Stimulated activated CD8-positive, alpha-beta memory T cell treated with anti-CD3 and anti-CD28 coated beads, Interleukin-12 subunit alpha, Interleukin-12 subunit beta, amount 100 ng/mL, for 24 hours (primary cell): ENCODE measurements around the gene CFAP53.
A peak's percentile ranks its signal among the peaks of the same experiment; 100 is the strongest.

Source experiments
- DNase-seq: peaks from one replicate; pipeline ENCODE4 v3.0.0-alpha.2; 2020; ENCODE audit errors: extremely low read depth

CFAP53 gene

DNA sequence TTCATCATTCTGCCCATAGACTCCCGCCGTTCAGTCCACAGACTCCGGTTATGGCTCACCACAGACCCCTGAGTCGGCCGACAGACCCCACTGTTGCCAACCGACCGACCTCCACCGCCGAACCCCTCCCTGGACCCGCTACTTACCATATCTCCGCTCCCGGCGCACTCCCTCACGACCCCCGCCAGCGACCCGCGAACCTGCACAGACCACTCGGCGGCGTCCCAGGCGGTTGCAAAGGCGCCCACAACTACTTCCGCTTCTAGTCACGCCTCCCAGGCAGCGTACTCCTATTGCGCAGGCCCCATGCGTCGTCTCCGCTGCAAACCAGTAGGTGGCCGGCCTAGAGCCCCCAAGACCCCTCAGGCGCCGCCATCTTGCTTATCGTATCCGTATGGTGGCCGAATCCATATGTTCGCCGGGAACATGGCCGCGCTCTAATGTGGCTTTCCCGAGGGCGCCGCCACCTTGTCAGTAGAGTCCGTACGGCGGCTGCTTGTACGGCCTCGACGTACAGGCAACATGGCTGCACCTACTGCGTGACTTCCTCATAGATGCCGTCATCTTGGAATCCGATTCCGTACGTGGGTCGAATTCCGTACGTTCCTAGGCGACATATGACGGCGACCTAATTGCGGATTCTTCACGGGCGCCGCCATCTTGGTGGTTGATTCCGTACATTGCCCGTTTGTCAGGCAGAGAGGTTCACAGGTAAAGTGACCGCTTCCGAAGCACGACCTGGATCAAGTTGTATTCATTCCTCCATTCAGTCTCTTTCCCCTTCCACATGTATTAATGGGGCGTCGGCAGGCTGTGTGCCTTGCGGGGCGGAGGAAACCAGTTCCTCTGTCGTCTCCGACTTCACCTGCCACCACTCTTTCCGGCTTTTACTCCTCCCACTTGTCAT, 21.4 kb upstream of the CFAP53 start, which contains the start of gene CXXC1:
TSS of gene CXXC1 (minus strand) at position 252 of the 907 bp plus-strand sequence. CDS start at position 149, 103 bp downstream.
- DNase-seq = peak; percentile 95

DNA sequence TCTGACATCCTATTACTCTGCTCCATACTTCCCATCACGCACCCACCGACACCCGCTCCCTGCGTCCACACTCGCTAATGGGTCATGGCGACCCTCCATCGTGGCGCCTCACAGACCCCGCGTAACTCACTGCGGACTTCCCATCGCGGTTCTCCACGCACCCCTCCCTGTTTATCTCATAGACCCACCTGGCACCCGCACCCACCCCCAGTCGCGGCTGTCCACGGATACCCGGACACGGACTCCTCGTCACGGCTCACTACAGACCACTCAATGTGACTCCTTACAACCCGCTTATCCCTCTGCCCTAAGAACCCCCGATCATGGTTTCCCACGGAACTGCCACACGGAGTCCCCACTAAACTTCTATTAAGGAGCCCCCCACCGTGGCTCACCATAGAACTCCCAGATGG, 20.7 kb upstream of the CFAP53 start:
- no peak for DNase-seq

DNA sequence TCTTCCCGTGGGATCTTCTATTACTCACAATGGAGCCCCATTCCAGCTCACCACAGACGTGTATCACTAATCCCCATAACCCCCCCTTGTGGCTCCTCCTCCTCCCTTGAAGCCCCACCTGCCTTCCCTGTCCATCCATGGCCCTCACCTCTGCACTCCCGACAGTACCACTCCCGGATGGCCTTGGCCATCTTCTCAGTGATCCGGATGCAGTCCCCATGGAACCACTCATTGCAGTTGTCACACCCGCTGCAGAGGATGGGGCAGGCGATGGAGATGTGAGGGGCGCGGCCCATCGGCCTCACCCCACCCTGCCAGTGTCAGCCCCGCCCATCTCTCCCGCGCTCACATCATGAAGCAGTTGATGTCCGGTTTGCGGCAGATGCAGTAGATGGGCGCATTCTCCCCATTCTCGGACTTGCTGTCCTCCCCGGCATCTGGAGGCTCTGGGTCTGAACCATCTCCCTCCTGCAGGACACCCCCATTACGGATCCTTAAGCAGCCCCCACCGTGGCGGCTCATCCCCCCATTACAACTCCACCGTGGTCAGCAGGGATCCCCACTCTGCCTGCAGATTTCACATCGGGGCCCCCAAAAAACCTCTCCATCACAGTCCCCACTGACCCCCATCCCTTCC, 20.2 kb upstream of the CFAP53 start:
- no peak for DNase-seq

DNA sequence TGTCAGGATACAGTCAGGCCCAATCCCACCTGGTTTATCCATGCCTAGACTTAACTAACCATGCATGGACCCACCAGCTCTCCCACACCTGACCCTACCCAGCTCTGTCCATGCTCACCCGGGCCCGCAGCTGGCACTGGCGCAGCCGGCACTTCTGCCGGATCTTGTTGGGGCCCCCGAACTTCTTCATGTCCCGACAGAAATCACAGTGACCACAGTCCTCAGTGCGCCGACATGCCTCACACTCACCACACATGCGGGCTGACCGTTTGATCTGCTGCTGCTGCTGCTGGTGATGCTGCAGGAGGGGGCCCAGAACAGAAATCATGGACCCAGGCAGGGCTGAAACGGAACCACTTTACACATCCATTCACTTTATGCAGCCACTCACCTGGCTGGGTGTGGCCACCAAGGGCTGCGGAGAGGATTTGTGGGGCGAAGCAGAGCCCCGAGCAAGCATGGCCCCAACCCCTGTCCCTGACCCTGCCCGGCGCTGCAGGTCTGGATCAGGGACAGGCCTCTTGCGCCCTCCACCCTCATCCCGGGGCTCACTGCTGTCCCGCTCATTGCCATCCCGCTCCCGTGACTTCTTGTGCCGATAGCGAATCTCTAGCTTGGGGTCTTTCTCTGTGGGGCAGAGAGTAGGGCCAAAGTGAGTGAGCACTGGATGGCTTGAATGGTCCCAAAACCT, 19.5 kb upstream of the CFAP53 start:
- no peak for DNase-seq

DNA sequence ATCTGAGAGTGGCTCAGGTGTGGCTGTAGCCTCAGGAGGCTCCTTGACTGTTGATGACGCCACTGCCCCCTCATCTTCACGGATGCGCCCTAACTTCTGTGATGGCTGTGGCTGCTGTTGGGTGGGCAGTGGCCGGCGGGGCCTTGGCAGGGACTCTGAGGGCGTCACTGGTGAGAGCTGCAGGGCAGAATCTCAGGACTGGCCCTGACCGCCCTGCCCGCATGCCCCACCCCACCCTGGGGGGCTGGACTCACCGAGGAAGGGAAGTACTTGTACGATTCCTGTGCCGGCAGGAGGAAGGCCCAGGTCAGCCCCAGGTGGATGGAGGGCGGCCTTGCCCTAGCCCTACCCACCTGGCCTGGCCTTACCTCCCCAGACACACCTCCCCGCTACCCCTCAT, 18.8 kb upstream of the CFAP53 start:
- no peak for DNase-seq

DNA sequence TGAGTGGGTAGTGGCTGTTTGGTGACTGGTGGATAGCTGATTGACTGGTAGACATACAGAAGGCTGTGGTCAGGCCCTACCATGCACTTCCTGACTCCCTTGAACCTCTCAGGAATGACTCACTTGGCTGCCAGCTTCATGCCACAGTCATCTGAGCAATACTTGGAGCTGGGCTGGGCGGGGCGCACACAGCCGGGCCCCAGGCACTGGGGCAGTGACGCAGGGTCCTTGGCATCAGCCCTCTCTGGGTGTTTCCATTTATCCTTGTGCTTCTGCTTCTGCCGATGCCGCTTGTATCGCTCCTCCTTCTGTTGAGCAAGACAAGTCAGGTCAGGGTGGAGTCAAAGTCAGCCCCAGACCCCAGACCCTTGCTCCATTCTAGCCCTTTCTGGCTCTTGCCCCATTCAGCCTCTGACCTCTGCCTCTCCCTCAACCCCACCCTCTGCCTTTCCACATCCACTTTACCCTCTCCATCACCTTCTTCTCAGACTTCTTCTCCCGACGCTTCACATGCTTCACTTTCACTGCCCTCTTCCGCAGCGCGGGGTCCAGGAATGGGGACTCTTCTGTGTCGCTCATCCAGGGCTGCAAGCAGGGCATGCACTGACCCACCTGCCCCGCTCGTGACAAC, 18.1 kb upstream of the CFAP53 start:
- DNase-seq = no peak

DNA sequence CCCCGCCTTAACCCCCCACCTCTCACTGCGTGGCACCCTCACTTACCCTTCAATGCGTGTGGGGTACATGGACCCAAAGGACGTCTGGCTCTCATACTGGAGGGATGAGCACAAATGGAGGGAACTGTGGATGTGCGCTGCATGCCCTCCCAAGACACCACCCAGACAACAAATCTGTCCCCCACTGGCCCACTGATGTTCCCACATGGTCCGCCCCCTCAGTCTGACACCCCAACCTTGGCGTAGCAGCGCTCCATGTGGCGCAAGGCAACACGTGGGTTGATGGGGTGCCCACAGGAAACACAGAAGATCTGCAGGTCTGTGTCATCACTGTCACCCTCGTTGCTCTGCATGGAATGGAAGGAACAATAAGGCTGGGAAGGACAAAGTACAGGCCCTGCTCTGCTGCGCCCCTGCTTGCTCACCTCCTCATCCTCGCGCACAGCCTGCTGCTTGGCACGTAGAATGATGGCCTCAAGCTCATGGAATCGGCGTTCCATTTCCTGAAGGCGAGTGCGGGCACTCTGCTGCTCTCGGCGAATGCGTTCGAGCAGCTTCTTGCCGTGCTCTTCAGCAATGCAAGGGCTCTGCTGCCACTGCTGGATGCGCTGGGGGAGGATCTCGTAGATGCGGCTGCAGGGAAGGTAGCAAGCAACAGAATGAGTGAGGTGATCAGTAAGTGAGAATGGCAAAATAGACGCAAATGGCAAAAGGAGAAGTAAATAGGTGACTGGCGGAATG, 17.3 kb upstream of the CFAP53 start:
- DNase-seq = no peak

DNA sequence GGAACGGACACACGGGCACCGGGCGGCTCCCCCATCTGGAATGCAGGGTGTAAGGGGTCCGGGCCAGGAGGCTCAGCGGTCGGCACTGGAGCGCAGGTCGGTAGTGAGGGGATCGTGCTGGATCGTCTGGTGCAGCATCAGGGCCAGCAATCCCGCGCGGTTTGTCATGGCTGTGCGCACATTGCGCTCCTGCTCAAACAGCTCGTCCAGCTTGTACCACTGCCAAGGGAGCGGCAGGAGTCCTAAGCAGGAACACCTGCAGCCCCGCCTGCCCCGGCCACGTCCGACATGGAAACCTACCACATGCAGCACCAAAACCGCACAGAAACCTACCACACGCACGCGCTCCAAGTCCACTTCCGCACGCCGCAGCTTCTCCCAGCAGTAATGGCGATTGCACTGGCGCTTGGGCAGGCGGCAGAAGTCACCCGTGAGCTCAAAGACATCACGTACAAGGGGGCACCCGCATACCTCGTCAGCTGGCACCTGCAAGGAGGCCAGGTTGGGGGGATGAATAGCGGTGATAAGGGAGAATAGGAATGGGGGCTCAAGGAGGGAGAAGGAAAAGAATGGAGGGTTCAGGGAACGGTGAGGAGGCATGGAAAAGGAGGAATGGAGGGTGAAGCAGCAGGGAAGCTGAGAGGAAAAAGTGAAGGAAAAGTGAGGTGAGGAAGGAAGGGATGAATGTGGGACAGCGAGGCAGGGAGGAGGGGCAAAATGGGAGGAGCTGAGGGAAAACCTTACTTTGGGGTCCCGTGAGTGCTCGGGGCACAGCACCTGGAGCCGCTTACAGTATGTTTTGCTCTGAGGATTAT, 16.4 kb upstream of the CFAP53 start:
- no peak for DNase-seq

DNA sequence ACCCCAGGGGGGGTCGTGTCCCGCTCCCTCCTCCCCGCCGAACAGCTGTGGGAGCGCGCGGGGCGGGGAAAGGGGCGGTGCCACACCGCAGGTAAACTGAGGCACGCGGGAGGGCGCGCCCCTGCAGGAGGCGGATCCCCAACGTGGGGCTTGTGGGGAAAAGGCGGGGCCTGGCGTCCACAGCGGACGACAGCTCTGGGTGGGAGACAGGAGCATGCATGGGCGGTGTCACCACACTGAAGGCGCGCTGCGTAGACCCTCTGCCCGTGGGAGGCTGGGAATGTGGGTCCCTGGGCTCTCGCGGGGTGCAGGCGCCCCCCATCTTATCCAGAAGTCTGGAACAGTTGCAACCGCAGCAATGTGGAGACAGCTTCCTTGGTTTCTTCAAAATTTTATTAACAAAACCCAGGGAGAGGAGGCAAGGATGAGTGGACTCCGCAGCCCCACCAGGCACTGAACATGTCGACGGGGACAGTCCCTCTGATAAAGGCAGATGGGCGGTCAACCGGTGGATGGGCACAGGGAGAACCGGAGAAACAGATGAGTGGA, 15.8 kb upstream of the CFAP53 start:
- DNase-seq = no peak

DNA sequence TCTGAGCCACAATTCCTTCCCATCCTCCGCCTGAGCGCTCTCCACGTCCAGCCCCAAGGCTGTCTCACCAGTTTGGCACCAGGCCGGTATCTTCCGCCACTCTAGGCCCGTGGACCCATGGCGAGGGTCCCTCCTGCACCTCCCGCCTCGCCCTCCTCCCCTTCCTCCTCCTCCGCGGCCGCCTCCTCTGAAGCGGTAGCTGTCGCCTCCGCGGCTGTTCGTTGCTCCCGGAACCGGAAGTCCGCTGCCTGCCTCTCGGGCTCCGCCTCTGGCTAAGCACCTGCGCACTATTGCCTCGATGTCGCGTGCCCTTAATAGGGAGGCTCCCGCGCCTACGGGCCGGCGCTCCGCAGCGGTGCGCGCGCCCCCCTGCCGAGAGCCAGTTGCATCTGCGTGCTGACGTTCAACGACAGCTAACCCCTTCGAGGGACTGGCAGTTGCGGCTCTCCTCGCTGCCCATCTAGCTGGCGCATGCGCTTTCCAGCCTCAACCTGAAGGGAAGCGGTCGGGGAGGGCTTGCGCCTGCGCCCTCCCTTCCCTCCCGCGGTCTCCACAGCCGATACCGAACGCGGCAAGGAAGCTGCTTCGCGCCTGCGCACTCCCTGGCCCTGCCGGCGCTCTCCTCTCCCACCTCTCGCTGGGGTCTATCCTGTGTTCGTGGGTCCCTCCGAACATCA, 15.1 kb upstream of the CFAP53 start, which contains the start of gene MBD1:
TSS of gene MBD1 (minus strand) at position 229 of the 677 bp plus-strand sequence. CDS start 1,531 bp downstream, outside the sequence.
- DNase-seq = peak; percentile 87

DNA sequence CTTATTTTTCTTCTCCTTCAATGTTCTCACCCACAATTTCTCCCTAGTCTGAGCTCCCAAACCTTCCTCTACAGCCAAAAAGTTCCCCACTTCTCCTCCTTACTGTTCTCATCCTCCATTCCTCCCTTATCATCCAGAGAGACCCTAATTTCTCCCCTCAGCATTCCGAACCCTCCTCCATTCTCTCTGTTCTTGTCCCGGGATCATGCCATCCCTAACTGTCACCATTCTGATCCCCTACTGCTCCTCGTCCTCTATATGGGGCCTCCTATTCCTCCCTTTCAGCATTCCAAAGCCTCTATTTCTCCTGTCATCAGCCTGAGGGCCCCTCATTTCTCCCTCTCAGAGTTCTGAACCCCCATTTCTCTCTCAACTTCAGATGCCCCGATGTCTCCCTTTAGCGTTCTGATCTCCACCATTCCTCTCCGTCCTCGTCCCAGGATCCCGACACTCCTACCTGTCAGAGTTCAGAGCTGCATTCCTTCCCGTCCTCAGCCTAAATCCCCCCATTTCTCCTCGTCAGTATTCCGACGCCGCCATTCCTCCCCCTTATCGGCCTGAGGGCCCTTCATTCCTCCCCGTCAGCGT, 14.5 kb upstream of the CFAP53 start:
- no peak for DNase-seq

DNA sequence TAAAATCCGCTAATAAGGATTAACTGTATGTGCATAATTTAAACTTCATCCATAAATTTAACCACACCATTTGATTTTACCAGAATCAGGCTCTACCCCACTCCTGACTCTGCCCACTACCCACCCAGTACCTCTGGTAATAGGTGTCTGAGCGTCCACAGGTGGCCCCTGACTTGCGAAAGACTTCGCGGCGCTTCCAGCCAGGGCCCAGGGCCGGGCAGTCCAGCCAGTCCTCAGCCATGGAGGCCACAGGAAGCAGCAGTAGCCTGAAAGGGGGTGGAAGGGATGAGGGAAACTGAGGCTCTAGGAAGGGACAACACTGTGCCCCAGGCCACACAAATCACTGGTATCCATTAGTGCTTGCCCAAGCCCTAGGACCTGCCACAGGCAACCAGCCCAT, 13.5 kb upstream of the CFAP53 start:
- no peak for DNase-seq

DNA sequence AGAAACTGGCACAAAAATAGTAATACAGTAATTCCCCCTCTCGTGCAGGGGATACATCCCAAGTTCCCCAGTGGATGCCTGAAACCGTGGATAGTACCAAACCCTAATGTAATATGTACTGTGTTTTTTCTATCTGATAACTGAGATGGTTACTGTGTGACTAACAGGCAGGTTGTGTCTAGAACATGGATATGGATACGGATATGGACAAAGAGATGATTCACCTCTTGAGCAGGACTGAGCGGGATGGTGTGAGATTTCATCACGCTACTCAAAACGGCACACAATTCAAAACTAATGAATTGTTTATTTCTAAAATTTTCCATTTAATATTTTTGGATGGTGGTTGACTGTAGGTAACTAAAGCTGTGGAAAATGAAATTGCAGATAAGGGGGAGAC, 11.6 kb upstream of the CFAP53 start:
- no peak for DNase-seq

DNA sequence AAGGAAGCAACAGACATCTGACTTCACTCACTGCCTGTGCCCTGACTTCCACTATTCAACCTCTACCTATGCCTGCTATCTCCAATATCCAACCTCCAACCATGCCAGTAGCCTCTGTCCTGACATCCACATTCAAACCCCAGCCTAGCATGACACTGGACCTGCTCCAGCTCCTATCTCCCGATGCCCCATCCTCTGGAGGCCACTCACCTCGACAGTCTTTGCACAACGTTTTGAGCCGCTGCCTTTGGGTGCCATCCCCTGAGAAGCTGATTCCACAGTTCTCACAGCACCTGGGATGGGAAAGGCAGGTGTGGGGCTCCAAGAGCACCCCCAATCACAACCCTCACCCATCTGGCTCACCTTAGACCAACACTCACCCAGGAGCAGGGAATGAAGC, 10.2 kb upstream of the CFAP53 start:
- DNase-seq = no peak

DNA sequence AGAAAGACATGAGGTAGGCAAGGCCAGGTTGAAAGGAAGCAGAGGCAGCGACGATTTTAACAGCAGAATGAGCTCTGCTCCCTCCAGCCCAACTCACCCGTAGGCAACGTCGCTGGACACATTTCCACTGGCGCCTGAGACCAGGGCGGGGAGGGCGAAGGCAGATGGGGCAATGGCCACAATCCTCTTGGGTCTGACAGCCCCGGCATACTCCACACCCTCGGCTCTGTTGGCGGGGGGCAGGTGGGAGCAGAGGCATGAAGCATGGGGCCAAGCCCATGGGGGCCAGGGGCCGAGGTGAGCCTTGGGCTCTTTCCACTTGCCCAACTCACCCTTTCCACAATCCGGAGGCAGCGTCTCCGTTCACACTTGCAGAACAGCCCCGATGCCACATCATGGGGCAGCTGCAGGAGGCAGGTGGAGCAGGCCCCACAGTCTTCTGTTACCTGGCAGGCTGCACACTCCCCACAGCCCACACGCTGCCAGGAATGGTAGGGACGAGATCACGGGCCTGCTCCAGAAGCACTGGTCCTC, 9.3 kb upstream of the CFAP53 start:
- no peak for DNase-seq

DNA sequence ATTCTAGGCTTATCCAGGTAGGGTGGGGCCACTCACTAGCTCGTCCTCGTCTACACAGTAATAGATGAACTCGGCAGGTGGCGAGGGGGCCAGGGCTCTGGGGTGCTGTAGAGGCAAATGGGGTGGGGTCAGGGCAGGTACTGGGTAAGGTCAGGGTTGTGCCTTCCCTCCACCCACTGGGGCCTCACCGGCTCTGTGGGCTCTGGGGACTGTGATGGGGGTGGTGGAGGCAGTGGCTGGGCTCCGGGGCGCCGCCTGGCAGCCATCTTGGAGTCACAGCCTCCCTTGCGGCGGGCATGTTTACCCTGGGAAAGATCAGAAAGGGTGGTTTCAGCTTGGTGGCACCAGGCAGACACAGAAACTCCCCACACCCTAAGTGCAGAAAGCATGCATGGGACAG, 8.6 kb upstream of the CFAP53 start:
- DNase-seq = no peak

DNA sequence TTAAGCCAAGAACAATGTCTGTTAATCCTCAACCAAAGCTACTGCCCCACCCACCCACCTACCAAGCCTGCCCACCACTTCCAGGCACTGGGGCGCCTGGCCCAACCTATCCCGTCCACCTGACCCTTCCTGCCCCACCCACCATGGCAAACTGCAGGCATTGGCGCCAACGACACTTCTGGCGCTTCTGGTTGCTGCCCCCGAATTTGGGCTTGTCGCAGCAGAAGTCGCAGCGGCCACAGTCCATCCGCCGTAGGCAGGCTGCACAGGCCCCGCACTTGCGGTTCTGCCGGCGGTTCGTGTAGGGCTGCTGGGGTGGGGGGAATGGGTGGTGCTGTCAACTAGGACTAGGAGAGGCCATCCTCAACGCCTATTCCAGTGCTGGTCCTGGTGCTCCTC, 7.7 kb upstream of the CFAP53 start:
- no peak for DNase-seq

DNA sequence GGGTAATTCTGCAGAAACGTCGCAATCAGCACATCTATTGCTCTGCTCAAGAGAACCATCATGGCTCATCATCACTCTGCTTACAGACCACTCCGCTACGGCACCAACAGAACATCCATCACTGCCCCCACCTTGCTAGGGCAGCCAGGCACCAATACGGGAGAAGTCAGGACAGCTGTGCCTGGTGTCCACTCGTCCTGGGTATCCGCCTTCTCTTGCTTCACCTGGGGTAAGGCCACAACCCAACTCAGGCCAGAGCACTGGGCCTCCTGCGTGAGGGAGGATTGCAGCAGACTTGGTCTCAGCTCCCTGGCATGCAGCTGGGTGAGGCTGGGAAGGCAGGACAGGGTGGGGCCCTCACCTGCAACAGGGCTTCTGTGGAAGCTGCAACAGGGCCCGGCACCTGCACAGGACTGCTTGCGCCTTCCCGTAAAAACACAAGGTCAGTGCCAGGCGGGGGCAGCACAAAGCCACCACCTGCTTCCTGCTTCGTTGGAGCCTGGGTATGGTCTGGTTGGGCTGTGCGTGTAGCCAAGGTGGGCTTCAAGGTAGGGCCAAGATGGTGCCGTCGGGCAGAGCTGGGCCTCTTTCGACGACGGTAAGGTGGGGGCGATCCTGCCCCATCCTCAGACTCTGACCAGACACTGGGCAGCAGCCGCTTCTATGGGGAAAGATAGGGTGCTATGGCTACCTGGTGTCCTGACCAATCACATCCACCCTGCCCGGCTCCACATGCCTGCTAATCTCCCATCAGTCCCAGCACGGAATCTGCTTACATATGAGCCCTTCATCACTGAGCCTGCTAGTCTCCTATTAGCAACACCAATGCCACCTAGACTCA, 7.1 kb upstream of the CFAP53 start:
- no peak for DNase-seq
